HG03354 (cell line): ENCODE measurements around the gene MAP2K7.
"Not testable (repeated sequence)": the region's sequence is repeated elsewhere in the genome, so short reads cannot be mapped to it uniquely, and the experiment has no call there.

Experiments
- ATAC-seq: cut with Tn5 transposase; IDR thresholded peaks from one replicate; pipeline ENCODE4 v1.9.1; 2021; ENCODE audit warnings: mild to moderate bottlenecking; ENCODE audit not compliant: unreplicated experiment, poor library complexity, severe bottlenecking

The MAP2K7 gene

DNA sequence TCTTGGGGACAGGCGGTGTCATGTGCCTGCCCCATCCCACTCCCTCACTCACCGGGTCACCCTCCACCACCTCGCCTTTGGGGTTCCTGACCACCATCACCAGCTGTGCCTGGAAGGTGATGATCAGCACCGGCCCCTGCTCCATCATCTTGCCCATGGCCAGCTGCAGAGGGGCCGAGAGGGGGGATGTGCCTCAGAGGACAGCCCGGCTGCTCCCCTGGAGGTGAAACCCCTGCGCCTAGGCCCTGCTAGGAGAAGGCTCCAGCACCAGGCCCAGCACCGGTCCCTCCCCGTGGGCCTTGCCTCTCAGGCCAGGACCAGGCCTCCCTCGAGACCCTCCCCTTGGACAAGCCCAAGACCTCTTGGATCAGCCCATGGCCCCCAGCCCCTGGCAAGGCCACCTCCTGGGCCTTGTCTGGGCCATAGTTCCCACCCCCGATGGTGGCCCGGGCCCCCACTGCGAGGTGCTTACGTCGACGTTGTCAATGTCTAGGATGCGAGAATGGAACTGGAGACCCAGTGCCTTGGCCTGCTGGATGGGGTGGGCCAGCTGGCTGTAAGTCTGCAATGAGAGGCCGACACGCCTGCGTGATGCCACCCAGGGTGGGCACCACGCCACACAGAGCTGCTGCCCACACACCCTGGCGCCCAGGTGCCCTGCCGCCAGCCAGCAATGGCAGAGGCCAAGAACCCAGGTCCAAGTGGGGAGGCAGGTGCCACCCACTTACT is 24.1 kb downstream of the MAP2K7 start:
- no peak for ATAC-seq

DNA sequence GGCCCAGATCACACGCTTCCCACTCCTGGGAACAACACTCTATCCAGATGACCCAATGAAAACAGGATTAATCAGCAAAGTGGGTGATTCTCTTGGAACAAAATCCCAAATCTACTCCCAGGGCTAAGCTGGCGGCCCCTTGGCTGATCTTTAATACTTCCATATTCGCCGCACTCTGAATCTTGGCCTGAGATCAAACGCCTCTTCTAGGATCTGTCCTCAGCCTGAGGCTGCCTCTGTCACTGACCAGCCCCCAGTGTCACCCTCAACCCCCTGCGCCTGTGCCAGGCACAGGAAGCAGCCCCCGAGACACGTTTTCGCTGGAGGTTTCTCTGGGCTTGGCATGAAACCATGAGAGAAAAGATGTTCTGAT is 24.6 kb downstream of the MAP2K7 start:
- ATAC-seq = no peak

DNA sequence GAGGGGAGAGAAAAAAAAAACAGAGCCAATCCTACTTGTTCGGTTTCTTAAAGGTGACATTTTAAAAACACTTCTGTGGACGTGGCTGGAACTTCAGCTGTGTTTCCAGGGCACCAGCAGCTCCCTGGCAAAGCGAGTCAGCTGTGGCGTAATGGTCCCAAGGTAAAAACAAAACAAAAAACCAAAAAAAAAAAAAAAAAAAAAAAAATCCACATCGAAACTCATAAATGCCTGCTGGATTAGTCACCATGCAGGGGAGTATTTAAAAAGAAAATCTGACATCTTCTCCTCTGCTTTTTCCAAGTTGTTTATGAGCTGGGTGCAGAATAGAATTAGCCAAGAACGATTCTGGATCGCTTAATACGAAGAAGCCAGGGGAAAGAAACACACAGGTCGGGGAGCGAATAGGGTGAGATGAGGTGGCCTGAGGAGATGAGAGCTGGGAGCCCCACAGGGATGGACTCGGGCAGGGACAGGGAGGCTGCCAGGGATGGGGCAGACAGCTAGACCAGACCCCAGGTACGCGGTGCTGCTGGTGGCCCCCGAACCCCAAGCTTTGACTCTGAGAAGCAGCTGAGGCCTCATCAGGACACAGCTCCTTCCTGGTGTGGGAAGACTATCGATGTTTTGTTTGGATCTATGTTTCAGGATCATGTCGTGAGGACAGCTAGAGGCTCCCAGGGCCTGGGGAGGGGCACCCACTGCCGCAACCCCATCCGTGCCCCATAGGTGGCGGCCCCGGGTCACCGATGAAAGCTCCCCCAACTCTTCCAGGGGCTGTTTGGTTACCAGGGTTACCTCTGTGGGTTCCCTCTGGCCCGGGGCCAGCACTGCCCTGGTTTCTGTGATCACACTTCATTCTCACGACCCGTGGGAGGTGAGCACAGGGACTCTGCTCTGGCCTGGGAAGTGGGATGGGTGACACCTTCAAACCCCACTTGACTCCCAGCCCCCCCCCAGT is 25.3 kb downstream of the MAP2K7 start:
- ATAC-seq = no peak

DNA sequence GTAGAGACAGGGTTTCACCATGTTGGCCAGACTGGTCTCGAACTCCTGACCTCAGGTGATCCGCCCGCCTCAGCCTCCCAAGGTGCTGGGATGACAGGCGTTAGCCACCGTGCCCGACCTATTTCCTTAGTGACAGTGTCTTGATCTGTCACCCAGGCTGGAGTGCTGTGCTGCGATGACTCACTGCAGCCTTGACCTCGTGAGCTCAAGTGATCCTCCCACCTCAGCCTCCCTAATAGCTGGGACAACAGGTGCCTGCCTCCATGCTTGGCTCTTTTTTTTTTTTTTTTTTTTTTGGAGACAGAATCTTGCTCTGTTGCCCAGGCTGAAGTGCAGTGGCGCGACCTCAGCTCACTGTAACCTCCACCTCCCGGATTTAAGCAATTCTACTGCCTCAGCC is 26.4 kb downstream of the MAP2K7 start:
- ATAC-seq = not testable (repeated sequence)

DNA sequence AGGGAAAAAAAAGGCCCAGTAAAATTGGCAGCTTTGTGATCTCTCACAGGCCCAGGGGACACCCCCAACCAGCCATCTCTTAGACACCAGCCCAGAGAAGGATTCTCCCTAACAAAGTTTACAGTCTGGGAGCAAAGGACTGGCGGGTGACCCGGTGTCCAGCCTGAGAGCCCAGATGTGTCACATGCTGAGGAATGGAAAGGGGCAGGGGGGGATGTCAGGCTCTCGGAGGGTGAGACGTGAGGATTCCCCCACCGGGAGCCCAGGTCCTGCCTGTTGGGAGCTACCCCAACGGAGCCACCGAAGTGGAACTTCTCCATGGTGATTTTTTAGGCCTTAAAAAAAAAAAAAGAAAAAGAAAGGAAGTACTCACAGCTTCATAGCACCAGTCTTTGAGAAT is 27.1 kb downstream of the MAP2K7 start:
- no peak for ATAC-seq

DNA sequence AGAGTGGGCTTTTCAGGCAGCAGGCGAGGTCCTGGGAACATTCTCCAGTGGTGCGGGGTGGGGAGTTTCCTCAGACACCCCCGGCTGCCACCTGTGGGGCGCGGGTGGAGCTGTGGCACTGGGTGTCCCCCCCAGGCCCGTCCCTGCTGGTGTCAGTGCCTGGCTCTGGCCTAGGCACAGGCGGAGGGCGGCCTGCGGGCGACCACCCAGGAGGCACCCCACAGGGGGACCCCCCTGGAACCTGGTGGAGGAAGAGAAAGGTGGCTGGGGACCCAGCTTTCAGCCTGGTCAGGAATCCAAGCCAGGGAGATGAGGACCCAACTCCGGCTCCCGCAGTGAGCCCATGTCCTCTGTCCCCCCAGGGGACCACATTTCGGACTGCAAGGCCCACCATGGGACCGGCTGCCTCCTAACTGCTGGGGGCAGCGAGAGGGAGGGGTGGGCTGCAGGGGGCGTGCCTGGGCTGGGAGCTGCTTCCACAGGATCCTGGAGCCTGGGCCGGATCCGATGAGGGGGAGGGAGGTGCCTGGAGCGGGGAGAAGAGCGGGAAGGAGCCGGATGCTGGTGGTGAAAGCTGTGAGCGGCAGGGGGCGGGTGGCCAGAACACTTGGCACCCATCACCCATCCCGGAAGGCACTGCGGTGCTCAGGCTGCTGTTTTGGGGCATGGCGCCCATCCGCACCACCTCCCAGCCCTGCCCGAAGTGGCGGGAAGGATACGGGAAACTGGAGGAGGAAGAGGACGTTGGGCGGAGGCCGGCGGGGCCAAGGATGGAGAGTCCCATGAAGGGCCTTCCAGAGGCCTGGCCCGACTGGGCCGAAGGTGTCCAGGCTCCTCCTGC is 27.8 kb downstream of the MAP2K7 start:
- no peak for ATAC-seq

DNA sequence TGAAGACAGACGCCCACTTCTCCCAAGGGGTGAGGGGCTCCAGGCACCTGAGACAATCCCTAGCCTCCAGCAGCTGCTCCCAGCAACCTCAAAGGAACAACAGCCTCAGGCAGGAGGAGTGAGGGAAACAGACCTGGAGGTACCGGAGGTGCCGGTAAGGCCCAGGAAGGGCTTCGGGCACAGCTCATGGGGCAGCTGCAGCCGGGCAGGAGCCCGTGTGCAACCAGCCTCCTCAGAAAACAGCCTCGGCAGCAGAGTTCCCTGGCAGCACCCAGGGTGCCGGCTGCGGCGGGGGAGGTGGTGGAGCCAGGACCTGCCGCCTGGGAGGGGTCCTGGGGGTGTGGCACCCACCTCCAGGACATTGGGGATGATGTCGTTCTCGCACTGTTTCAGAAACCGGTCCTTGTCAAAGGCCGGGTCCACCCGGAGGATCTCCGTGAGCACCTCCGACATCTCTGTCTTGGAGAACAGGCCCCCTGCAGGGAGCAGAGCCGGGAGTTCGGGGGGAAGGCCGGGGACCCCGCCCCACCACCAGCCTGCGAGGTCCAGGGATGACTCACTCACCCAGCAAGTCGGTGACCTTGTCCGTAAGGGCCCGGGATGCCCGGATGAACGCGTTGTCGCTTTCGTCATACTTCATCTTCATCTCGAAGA is 28.7 kb downstream of the MAP2K7 start:
- no peak for ATAC-seq

DNA sequence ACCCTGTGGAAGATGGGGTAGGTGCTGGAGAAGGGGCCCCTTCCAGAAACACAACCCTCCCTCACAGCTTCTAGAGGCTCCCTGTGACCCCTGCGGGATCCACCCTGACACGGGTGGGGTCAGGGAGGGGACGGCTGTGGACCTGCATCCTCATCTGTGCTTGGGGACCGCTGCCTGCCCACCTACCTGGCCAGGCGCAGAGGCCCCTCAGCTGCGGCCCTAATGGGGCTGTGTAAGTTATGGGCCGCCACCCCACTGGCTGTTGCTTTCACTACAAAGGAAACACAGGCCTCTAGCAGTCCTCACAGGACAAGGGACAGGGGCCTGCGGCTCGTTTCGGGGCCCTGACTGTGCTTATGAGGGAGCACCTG is 29.2 kb downstream of the MAP2K7 start:
- ATAC-seq = no peak

DNA sequence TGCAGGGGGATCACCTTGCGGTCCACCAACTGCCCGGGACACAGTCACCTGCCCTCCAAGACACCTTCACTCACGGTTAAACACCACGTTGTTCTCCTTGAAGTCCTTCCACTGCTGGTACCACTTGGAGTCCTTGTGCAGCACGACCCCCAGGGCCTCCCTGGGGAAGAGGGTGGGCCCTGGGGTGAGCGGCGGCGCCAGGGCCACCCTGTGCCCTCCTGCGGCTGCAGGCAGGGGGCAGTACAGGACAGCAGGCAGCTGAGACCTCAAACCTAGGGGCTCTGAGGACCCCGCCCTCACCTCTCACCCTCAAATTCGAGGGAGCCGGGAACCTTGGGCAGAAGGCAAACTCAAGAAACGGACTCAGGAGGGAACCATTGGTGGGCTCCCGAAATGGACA is 29.7 kb downstream of the MAP2K7 start:
- ATAC-seq = no peak

DNA sequence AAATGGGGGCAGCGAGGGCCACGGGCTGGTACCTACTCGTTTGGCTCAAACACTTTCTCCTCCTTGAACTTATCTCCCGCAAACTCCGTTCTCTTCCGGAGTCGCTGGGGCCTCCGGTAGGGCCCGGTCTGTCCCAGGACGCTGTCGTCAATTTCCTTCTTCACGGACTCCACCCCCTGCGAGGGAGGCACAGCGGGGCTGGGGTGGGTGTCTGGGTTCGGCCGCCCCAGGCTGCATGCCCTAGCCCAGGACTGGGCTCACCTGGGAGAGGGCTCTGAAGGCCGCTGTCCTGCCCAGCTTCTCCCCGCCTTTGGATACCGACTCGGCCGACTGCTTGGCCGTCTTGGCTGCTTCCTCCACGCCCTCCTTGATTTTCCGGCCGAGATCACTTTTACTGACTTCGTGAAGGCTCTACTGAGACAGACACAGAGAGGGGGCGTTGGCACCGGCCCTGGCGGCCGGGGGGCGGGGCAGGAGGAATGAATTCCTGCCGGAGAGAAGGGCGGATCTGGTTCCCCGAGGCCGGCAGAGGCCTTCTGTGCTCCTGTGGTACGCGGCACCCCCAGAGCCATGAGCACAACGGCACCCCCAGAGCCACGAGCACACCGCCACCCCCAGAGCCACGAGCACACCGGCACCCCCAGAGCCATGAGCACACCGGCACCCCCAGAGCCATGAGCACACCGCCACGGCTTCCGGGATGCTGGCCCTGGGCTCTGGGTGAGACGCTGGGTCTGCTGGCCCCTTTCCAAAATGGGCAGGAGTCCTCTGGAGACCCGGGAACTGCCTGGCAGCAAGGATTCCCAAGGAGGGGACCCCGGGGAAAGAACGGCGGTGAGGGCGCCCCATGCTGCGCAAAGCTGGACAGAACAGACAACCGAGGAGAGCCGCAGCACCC is 30.4 kb downstream of the MAP2K7 start:
- ATAC-seq = no peak

DNA sequence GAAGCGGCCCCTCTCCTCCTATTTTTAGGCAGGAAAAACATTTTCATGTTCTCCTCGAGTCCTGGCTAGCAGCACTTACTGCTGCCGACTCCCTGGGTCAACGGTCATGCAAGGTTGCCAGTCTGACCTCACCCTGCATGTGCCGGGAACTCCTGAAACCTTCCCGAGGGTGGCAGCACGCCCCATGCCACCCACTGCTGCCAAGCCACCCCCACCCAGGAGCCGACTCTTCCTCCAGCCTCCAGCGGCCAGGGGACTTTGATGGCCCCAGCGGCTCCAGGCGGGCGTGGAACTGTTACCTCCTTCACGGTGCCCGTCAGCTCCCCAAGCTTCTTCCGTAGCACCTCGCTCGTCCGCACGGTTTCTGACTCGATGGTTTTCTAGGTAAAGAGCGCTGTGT is 31.1 kb downstream of the MAP2K7 start:
- ATAC-seq = no peak

DNA sequence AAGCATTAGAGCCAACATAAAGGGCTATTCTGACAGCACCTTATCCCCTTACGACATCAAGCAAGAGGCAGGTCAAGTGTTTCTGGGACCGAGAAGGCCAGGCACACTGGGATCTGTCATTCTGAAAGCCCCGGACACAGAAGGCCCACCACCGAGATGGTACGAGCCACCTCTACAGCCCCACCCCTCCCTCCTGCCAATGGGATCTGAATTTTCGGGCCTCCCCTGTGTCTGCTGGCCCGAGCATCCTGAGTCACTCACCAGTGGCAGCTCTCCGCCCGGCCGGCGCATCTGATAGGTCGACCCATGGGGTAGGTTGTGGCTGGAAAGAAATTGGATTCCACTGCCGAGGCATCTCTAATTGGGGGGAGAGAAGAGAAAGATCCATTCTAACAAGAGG is 37.2 kb downstream of the MAP2K7 start:
- ATAC-seq = no peak

DNA sequence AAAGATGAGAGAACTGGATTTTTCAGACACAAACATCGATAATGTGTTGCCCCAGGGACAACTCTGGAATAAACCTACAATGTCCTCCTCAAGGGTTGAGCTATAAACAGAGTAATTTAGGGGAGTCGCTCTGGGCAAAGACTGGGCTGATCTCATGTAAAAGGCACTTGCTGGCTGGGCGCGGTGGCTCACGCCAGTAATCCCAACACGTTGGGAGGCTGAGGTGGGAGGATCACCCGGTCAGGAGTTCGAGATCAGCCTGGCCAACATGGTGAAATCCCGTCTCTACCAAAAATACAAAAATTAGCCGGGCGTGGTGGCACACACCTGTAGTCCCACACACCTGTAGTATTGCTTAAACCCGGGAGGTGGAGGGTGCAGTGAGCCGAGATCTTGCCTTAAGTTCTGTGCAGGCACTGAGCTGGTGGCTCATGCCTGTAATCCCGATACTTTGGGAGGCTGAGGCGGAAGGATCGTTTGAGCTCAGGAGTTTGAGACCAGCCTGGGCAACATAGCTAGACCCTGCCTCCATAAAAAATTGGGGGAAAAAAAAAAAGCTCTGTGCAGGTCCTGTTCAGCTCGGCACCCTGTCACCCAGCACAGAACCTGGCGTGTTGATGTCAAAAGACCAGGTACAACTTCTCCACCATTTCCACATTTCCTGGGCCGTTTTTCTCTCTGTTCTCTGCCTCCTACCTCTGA is 38.4 kb downstream of the MAP2K7 start:
- no peak for ATAC-seq

DNA sequence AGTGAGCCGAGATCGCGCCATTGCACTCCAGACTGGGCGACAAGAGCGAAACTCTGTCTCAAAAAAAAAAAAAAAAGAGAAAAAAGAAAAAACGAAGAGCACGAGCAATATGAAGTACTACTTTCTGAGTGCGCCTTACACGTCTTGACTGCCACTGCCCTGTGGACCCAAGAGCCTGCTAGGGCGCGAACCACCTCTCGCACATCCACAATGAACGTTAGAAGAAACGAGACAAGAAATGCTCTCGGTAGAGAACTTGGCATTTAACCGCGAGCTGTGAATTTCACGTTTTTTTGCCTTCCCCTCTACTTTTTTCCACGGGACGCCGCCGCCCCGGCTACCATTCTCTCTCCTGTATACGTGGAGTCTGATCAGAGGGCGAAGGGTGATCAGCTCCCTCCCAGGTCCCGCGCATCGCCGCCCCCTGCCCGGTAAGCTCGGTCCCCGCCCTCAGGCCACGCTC is 39.3 kb downstream of the MAP2K7 start:
- ATAC-seq = no peak

DNA sequence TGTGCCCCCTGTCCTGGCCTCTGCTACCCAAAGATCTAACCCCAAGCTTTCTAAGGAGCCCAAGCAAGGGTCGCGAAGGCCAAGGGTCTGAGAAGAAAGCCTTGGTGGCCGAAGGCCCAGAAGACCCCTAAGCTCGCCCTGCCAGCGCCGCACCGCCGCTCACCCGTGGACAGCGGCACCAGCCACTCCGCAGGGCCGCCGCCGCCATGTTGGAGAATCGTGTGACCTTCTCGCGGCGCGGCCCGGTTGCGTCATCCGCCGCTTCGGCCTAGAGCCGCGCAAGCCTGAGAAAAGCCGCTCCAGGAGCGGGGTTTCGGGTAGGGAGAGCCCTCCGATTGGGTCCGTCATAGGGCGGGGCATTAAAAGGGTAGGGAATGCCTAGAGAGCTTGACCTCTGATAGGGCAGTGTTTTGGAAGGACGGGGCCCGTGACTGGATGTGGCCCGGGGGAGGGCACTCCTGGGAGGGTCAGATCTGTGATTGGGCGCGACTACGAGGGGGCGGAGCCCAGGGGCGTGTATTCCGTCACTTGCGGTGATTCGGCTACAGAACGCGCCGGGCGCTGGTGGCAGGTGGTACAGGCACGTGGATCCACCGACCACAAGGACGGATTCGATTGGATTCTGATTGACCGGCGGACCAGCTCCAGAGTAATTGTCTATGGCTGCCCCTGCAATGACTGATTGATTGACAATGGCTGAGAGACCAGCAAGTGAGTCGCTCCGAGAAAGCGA is 39.9 kb downstream of the MAP2K7 start, which contains the start of gene TIMM44:
Gene TIMM44, minus strand, starts transcription at position 223 of the 733 bp plus-strand sequence. Its CDS starts 15 bp downstream, at position 208.
- ATAC-seq = peak; percentile 95

DNA sequence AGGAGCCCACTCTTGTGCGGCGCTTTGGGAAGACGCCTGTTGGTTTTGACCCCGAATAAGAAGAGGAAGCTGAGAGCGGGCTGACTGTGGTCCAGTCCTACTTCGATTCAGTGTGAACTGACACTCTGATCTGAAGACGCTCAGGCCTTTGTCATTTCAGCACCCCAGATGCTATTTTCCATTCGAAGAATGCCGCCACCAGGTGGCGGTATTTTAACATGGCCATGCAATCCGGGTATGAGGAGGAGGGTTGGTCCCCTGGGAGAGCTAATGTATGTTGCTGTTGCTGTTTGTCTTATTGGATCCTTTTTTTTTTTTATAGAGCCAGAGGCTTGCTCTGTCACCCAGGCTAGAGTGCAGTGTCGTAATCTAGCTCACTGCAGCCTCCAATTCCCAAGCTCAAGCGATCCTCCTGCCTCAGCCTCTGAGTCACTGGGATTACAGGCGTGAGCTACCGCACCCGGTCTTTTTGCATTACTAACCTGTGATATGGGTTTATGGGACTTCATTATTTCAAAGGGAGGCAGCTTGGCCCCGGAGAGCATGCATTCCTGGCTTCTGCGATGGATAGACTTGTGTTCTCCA is 40.6 kb downstream of the MAP2K7 start:
- ATAC-seq = peak; percentile 39

DNA sequence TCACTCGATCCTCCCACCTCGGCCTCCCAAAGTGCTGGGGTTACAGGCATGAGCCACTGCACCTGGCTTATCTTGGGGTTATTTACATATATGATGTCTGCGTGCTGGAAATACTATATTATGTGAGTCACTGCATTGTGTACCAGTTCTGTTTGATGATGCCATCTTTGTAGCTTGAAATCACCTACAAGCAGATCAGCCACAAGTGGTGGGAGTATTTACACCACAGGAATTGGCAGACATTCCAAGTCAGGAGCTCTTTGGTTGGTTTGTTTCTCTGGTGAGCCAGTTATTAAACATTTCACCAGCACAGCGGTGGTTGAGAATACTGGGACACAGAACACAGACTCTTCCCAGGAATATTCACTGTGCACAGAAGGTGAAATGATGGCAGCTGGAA is 44.3 kb downstream of the MAP2K7 start:
- no peak for ATAC-seq
